ENCODE data around the gene ZNF670.
"Not testable (repeated sequence)": the region's sequence is repeated elsewhere in the genome, so short reads cannot be mapped to it uniquely, and the experiment has no call there.

The ZNF670 gene

DNA sequence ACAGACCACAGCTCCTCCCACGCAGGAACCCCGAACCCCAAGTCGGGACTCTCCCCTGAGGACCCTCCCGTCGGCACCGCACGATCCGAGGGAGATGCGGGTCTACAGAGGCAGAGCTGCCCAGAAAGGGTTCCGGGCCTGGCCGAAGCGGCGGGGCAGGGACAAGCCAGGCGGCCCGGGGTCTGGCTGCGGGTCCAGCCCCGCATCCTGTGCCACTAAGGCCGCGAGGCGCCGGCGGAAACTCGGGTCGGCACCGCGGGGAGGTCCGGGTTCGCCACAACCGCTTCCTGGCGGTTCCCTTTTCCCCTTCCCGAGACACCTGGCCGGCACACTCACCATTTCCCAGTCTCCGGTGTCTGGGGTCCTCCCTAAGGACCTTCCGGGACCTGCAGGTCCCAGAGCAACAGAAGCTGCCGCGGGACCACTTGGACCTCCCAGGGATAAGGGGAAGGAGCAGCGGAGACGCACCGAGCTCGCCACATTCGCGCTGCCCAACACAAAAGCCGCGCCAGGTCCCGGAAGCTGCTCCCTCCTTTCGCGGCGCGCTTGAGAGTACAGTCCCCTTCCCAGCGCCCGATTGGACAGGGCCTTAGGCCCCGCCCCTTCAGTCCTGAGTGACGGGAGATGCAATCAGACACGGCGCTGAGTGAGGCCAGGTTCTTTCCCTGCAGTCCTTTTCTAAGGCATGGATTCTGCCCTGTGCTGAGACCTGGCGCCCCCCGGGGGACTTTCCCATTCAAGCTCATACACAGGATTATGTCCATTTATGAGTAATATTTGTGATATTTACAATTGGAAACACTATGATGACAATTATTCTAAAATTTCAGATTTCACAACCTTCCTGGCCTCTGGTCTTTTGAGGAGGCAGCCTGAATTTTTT lies at the start of gene ZNF670:
TSS of gene ZNF670 (minus strand) at position 554 of the 883 bp plus-strand sequence. CDS start at position 339, 215 bp downstream.
- DNase-seq (ENCODE audit: low spot score) = peak; percentile 92

DNA sequence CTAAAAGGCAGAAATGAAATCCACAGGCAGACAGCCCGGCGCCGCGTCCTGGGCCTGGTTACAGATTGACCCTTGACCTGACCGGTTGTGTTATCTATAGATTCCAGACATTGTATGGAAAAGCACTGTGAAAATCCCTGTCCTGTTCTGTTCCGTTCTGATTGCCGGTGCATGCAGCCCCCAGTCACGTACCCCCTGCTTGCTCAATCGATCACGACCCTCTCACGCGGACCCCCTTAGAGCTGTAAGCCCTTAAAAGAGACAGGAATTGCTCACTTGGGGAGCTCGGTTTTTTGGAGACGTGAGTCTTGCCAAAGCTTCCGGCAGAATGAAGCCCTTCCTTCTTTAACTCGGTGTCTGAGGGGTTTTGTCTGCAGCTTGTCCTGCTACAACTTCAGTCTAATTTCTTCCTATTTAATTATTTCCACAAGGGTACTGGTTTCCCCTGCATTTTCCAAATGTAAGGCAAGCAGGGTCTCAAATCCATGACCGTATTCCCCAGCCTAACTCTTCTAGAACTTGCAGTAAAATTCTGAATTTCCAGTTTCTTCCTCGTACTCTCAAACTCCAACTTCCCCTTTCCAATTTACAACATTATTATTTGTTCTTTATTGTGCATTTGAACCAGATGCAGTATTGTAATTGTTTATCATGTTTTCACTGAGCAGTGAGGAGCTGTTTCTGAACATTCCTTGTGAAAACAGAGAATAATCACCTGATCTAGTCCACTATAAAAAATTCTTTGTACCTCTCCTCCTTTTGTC lies 49.1 kb upstream of the ZNF670 start:
- DNase-seq (ENCODE audit: low spot score) = not testable (repeated sequence)

DNA sequence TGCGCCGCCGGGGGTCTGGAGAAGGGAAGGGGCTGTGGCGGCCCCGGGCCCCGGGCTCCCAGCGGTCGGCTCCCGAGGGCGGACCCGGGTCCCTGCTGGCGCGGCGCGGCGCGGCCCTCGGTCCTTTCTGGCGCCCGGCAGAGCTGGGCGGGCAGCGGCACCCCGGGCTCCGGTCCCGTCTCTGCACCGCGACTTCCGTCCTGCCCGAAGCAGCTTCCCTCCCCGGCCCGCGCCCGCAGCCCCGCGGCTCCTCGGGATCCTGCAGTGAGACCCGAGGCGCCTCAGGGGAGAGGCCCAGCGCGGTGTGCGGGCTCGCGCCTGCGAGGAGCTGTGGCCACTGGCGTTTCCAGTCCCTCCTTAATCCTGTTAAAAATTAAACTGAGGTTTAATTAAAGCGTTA lies 48.0 kb upstream of the ZNF670 start:
- DNase-seq (ENCODE audit: low spot score) = not testable (repeated sequence)

DNA sequence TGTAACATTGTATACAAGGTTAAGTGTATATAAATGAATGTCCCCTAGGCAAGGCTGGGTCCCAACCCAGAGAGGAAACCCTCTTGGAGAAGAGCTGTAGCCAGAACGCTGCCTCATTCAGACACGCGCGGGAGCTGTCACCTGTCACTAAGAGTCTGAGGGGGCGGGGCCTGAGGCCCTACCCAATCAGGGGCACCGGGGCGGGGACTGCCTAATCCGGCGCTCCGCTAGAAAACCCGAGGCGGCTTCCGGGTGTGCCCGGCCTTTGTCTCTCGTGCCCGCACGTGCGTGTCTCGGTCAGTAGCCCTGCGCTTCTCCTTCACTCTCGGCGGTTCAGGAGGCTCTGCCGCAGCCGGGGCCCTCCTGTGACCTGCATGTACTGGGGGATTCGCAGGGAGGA lies 47.6 kb upstream of the ZNF670 start:
- not testable (repeated sequence) for DNase-seq (ENCODE audit: low spot score)

DNA sequence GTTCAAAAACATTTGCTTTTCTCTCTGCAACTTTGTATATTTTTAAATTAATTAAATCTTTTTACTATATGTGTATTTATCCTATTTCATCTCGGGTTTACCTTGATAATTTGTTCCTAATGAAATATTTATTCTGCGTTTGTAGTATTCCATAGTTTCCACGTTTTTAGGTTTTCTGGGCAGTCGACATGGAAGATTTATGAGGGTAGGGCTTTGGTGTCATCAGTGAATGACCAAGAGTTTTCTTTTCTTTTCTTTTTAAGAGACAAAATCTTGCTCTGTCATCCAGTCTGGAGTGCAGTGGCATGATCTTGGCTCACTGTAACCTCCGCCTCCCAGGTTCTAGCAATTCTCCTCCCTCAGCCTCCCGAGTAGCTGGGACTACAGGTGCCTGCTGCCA lies 42.8 kb upstream of the ZNF670 start:
- DNase-seq (ENCODE audit: low spot score) = no peak

DNA sequence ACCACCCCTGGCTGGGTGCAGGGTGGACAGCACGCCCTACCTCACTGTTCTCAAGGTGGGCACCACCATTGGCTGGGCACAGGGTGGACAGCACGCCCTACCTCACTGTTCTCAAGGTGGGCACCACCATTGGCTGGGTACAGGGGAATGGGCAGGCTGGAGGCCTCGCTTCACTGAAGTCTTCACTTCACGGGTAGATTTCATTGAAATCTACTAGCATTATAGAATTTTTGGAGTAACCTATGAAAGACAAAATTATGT lies 41.7 kb upstream of the ZNF670 start:
- DNase-seq (ENCODE audit: low spot score) = not testable (repeated sequence)

DNA sequence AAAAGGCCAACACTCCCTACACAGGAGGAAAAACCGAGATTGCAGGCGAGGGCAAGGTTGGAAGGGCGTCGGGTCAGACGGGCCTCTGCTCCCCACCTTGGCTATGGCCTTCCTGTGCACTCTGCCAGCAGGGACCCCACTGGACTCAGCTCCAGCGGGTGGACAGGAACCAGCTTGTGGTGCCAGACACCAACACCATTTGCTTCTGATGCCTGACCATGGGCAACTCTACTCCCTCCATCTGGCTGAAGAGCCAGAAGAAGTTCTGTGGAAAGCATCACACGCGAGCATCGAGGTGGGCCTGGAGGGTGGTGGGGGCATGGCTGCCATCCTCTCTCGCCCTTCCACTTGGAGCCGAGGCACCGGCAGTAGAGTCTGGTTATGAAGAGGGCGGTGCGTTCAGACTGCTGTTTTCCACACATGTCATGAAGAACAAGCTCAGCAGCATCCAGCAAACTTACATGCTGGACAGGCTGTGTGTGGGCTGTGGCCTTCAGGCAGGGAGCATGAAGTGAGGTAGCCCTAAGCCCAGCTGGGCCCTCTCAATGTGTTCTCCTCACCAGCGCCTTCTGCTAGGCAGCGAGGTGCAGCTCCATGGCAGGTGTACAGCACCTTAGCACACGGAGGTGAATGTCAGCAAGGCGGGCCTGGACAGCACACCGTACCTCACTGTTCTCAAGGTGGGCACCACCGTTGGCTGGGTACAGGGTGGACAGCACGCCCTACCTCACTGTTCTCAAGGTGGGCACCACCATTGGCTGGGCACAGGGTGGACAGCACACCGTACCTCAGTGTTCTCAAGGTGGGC lies 41.2 kb upstream of the ZNF670 start:
- no peak for DNase-seq (ENCODE audit: low spot score)

DNA sequence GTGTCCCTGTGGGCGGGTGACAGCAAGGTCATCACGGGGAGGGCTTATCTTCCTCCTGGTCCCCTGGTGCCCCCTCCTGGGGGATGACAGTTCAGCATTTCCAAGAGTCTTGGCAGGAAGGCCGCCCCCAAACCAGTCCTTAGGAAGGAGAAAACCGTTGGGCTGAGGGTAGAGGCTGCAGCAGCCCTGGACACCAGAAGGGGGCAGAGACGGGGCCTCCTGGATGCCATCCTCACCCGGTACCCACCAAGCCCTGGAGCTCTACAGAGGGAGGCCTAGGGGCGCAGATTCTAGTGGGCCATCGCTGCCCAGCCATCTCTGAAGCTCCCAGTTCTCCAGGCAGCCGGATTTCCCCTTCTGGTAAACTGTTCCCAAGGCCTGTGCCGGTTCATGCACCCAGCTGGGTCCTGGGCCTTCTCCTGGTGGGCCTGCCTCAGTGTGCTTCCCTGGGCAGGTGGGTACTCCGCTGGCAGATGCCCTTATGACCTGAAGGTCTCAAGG lies 40.4 kb upstream of the ZNF670 start:
- peak; percentile 37 for DNase-seq (ENCODE audit: low spot score)

DNA sequence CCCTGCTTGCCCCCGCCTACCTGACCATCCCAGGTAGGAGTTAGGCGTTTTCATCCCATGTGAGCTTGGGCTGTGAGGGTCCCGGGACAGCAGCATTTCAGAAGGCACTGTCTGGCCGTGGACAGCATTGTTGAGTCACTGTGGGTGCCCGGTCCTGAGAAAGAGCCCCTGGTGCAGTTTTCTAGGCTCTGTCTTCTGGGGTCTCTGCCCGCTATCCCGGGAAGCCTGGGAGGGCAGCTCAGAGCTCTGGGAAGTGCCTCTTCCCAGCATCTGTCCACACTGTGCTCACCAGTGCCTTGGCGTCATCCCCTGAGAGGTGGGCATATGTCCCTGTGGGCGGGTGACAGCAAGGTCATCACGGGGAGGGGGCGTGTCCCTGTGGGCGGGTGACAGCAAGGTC lies 36.9 kb upstream of the ZNF670 start:
- DNase-seq (ENCODE audit: low spot score) = no peak

DNA sequence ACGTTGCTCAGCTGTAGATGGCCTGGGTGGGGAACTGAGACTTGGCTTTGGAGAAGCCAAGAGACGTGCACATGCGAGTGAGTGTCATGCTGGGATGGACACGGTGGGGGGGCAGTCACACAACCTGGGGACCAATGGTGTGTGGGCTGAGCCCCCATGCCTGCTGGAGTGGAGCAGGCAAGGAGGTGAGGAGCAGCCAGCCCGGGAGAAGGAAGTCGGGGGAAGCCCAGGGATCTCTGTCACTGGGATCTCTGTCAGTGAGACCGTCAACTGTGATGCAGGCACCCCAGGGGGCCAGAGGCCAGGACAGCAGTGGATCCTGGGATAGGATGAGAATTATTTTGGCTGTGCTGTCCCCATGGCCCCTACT lies 36.5 kb upstream of the ZNF670 start:
- no peak for DNase-seq (ENCODE audit: low spot score)

DNA sequence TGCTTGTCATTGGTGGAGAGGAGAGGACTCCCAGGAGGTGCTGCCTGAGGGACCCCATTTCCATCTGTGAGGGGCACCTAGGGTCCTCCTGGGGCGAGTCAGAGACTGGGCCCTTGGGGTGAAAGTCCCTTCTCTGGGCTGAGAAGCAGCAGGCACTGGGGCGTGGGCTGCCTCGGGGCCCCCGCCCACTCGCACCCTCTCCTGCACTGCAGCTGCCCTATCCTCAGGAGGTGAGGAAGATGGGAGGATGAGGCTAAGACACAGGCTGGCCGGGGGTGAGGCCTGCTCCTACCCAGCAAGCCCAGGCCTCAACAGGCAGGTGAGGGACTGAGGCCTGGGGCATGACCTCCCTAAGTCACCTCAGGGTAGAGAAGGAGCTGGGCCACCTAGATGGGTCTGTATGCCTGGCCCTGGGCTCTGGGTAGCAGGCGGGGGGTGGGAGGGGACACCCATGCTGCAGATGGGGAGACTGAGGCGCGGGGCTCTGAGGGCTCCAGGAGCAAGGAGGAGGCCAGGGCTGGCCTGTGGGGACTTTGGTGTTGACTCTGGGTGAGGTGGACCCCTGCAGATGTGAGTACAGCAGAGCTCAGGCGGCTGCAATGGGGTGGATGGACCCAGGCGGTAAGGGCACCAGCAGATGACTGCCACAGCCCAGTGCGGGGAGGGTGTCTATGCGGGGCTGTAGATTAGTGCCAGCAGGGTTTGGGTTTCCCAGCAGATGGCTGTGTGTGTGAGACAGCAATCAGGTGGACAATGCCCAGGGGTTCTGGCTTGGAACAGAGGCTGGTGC lies 35.9 kb upstream of the ZNF670 start:
- DNase-seq (ENCODE audit: low spot score) = no peak

DNA sequence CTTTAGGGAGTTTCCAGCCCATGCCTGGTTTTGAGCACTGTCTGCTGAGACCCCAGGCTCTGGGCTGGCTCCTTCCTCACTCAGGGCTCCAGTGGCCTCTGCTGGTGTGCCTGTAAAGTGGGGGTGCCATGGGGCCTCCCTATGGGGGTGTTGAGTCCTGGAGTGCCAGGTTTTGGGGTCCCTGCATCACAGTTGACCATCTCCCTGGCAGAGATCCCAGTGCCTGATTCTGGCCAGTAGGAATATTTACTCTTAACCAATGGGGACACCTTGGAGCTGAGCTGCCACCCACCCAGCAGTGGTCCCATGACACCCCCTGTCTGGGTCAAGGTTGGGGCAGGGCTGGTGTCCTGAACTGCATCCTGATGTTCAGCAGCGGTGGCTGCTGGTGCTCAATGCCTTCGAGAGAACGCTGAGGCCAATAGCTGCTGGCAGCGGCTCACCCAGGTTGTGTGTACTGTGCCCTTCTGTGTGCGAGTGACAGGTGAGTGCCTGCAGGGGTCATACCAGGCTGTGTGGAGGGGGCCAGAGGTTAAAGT lies 35.2 kb upstream of the ZNF670 start:
- DNase-seq (ENCODE audit: low spot score) = no peak

DNA sequence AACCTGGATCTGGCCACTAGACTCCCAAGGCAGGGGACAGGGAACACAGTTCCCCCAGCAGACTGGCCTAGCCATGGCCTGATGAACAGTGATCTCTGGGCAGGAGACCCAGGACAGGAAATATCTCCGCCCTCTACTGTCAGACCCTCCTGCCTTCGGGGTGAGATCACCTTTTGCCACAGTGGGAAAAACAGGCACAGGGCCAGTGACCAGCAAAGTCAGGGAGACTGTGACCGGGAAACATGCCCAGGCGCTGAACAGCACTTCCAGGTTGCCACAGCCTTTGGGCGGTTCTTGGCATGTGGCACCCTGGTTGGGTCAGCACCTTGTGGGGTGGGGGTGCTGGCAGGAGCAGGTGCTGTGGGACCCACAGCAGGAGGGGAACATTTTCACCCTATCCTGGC lies 34.5 kb upstream of the ZNF670 start:
- no peak for DNase-seq (ENCODE audit: low spot score)

DNA sequence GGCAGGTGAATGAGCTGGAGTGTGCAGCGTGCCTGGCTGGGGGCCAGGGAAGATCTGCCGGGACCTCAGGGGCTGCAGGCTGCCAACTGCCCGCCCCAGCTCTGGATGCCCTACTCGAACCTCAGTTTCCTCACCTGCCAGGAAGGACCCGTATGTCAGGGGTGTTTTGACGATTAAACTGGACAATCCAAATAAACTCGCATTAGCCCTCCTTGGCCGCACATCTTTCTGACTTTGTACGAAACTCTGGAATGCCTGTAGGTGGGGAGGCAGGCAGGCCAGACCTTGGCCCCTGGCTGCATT lies 33.8 kb upstream of the ZNF670 start:
- DNase-seq (ENCODE audit: low spot score) = no peak

DNA sequence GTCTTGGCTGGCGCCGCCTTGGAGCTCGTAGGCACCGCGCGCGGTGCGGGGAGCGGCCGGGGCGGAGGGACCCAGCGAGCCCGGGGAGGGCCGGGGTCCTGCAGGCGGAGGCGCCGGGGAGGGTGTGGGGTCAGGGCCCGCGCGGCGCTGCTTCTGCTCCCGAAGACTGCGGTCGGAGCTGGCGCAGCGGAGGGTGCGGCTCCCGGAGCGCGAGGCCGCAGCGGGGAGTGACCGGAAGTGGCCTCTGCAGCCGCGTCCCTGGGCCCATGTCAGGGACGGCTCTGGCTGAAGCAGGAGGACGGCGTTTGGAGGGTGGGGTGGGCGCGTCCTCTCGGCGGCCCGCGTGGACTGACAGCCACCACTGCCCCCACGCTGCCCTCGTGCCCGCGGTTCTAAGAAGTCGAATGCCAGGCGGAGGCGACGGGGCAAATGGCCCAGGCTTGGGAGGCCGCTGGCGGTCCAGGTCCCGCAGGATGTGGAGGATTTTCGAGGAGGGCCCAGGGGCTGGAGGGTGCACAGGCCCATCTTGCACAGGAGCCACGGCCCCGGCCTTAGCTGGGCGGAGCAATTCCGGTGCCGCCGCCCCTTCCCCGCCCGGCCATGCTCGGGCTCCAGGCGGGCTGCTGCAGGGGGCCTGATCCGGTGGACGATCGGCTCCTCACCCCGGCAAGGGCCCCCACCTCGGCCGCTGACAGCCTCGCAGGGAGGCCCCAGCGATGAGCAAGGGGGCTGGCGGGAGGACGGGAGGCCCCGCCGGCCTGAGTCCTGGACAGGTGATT lies 33.3 kb upstream of the ZNF670 start:
- DNase-seq (ENCODE audit: low spot score) = no peak

DNA sequence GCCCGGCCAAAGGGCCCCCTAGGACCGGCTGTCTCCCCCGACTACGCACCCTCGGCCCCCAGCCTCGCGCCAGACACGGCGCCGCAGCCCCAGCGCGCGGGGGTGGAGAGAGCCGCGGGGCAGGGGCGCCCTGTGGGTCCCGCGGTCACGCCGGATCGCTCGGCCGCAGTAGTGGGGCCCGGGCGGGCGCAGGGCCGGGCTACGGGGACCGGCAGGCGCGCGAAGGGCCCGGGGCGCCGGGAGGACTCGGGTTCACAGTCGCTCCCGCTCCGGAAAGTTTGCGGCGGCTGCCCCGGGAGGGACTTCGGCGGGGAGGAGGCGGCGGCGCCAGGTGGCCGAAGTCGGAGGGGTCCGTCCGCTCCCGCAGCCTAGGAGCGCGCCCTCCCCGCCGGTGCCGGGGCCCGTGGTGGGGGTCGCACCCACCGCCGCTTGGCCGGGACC lies 32.7 kb upstream of the ZNF670 start:
- DNase-seq (ENCODE audit: low spot score) = no peak

DNA sequence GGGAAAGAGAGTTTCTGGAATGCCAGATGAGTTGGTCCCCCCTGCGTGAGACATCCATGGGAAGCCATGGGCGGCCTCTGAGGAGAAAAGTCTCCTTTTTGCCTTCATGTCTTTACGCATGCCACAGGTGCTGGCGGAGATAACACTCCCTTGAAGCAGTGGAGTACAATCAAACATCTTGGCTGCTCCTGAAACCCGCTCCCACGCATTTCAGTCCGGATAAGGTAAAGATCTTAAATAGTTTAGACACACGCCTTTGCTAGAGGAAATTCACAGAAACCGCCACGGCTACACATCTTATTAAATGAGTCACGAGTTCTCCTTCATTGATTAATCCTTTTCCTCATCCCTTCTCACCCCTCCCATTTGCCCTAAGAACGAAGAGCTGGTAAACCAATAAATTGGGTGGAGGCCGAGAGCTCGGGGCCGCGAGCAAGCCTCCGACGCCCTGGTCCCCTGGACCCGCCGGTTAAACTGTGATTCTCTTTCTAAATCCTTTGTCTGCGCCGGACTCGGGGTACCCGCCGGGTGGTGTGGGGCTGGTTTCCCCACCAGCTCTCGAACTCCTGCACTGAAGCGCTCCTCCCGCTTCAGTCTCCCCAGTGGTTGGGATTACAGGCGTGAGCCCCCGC lies 32.1 kb upstream of the ZNF670 start:
- DNase-seq (ENCODE audit: low spot score) = no peak

DNA sequence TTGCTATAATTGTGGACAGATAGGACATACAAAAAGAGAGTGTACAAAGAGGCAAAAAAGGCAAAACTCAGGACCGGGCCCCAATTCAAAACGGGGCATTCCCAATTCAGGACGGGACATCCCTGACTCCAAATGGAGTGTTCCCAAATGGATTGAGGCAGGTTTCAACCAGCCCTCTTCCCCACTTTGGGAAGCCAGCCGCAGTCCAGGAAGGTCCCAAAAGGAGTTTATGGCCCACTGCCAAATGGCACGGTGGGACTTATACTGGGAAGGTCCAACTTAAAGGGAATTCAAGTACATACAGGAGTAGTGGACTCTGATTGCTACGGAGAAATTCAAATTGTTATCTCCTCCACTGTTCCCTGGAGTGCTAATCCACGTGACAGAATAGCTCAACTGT lies 29.1 kb upstream of the ZNF670 start:
- DNase-seq (ENCODE audit: low spot score) = no peak

DNA sequence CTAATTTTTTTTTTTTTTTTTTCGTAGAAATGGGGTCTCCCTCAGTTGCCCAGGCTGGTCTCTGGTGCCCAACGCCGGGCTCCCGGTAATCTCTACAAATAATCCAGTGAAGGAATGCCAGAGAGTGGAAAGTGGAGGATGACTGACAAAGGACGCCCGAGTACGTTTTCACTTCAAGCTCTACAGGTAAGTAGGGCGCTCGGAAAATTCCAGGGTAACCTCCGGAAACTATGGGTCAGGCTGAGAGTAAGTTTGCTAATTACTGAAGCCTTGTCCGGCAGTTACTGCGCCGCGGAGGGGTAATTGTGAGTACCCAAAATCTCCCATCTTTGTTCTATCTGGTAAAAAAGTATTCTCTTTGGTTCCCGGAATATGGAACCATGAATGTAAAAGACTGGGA lies 27.4 kb upstream of the ZNF670 start:
- DNase-seq (ENCODE audit: low spot score) = no peak

DNA sequence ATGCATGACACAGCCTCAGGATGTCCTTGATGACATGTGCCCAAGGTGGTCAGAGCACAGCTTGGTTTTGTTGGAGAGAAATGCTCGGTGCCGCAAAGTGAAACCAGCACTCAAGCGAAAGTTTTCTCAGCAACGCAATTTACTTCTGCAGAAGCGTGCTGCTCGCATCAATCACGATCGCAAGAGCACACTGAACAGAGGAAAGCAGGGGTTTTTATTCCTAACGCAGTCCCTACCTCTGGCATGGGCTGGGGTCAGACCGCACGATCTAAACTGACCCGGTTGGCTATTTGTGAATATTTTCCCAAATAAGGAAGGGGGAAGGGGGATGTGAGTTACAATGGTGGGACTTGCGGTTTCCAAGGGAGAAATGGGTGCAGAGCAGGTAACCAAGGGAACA lies 26.4 kb upstream of the ZNF670 start:
- DNase-seq (ENCODE audit: low spot score) = no peak
